DND-41 (cell line): Measurements from ENCODE around the gene SMYD4.

Experiments
- CTCF ChIP-seq: IDR thresholded peaks from 2 replicates; pipeline ENCODE4 v1.5.1; 2012; ENCODE audit warnings: borderline replicate concordance, low read length, moderate library complexity, mild to moderate bottlenecking; ENCODE audit not compliant: poor library complexity, severe bottlenecking; ENCODE audit errors: extremely low read depth
- EZH2 ChIP-seq: IDR thresholded peaks from 3 replicates; pipeline ENCODE4 v1.6.1; 2012; ENCODE audit warnings: borderline replicate concordance, low read depth, mild to moderate bottlenecking, moderate library complexity, low read length, inconsistent platforms; ENCODE audit not compliant: severe bottlenecking

GRCh38 chr17:1759529-1759928 is 70.2 kb downstream of the SMYD4 start:
- no peak for TF ChIP-seq EZH2
- no peak for TF ChIP-seq CTCF
